HepG2 (cell line): Measurements from ENCODE around the gene CYP4V2. TPM values are rescaled to one million over a fixed set of nuclear protein-coding genes. Genes with fewer than 3 reads are reported as not detected.

ENCODE experiments used
- ATAC-seq: fragments of 200-7000 bp; cut with Tn5 transposase; 3 replicates; pipeline ENCODE4 v1.9.1; 2020; ENCODE audit warnings: mild to moderate bottlenecking, moderate library complexity
- BruUV-seq: library from RNA; stranded (reverse); fragments of 400-500 nt; replicated peaks from 2 replicates; lab custom pipeline; 2021; lab: Mats Ljungman, UMichigan
- CTCF ChIA-PET: fragments of 300-600 bp; formaldehyde crosslinking; extraction: SDS; loops from one replicate; lab custom pipeline; 2021; ENCODE audit warnings: low total read pairs, inconsistent platforms, low intra/inter-chr PET ratio; lab: Yijun Ruan, JAX
- POLR2A ChIA-PET: fragments of 350-600 bp; sonication (Branson Sonifier 250); formaldehyde crosslinking; loops from one replicate; lab custom pipeline; 2020; ENCODE audit warnings: antibody characterized with exemption, inconsistent platforms; lab: Yijun Ruan, JAX
- DNase-seq: peaks from one replicate; pipeline ENCODE4 v3.0.0-alpha.2; 2015; ENCODE audit warnings: low spot score
- FAIRE-seq: peaks from 3 replicates; lab custom pipeline; 2011; peaks lifted over from hg19 to GRCh38; lab: Jason Lieb, UNC
- H2AFZ ChIP-seq: one replicate; pipeline ENCODE4 v1.6.1; 2011; ENCODE audit warnings: low read length, inconsistent platforms
- H3K27ac ChIP-seq: fragments of 300-600 bp; 3 replicates; pipeline ENCODE4 v1.8.0; 2011; ENCODE audit warnings: mixed run types, mild to moderate bottlenecking, mixed read lengths, low read length, inconsistent platforms; ENCODE audit not compliant: insufficient read depth; ENCODE audit errors: extremely low read length
- H3K27me3 ChIP-seq, 2 experiments: fragments of 200-600 bp in 1 of 2; 2 replicates in 1 of 2; 3 replicates in 1 of 2; pipeline versions ENCODE4 v1.6.0 to v1.8.0; 2011; ENCODE audit warnings: low read length in 2 of 2, mild to moderate bottlenecking in 2 of 2, moderate library complexity in 2 of 2, inconsistent platforms in 1 of 2; ENCODE audit not compliant: insufficient read depth in 2 of 2, control insufficient read depth in 1 of 2
- H3K36me3 ChIP-seq, 2 experiments: fragments of 200-600 bp in 1 of 2; replicated peaks in 1 of 2; 2 replicates in 1 of 2; 3 replicates in 1 of 2; pipeline versions ENCODE4 v1.5.1 to v1.8.0; 2011; ENCODE audit warnings: low read length in 2 of 2, inconsistent platforms in 1 of 2; ENCODE audit not compliant: insufficient read depth in 2 of 2, control insufficient read depth in 1 of 2
- H3K4me1 ChIP-seq: 2 replicates; pipeline ENCODE4 v1.5.1; 2012; ENCODE audit warnings: low read length, inconsistent platforms; ENCODE audit not compliant: insufficient read depth
- H3K4me2 ChIP-seq: 2 replicates; pipeline ENCODE4 v1.6.0; 2011; ENCODE audit warnings: low read depth, low read length, inconsistent platforms
- H3K4me3 ChIP-seq, 3 experiments: fragments of 200-600 bp in 1 of 3; sonication (generic), shearing (Covaris generic) in 1 of 3; replicated peaks in 1 of 3; 2 replicates each; pipeline ENCODE4 v1.5.1; 2011 to 2016; ENCODE audit warnings: low read length in 3 of 3, inconsistent platforms in 2 of 3, low read depth in 2 of 3, mild to moderate bottlenecking in 2 of 3, control low read depth in 1 of 3, mixed read lengths in 1 of 3; ENCODE audit not compliant: insufficient read depth in 1 of 3
- H3K79me2 ChIP-seq: one replicate; pipeline ENCODE4 v1.6.1; 2011; ENCODE audit warnings: low read length, inconsistent platforms; ENCODE audit not compliant: insufficient read depth
- H3K9ac ChIP-seq: 2 replicates; pipeline ENCODE4 v1.6.0; 2011; ENCODE audit warnings: mild to moderate bottlenecking, low read depth, low read length, inconsistent platforms; ENCODE audit not compliant: insufficient read depth
- H3K9me3 ChIP-seq: 2 replicates; pipeline ENCODE4 v1.5.1; 2012; ENCODE audit warnings: mild to moderate bottlenecking, low read length
- H4K20me1 ChIP-seq: 2 replicates; pipeline ENCODE4 v1.6.0; 2011; ENCODE audit warnings: inconsistent platforms, mild to moderate bottlenecking, low read length, moderate library complexity; ENCODE audit not compliant: insufficient read depth
- CBX2 ChIP-seq, 2 experiments: fragments of 200-600 bp in 1 of 2; sonication (generic); formaldehyde crosslinking in 1 of 2; IDR thresholded peaks; 2 replicates each; pipeline versions ENCODE4 v1.7.0 to v1.8.1; 2018 to 2022; ENCODE audit warnings: low read depth in 2 of 2, low read length in 1 of 2, mild to moderate bottlenecking in 1 of 2, missing genetic modification reagents in 1 of 2
- EZH2 ChIP-seq: conservative IDR thresholded peaks from 2 replicates; pipeline ENCODE4 v1.6.1; 2012; ENCODE audit warnings: mild to moderate bottlenecking, low read depth, low read length, moderate library complexity
- FOXO1 ChIP-seq: sonication (generic); formaldehyde crosslinking; IDR thresholded peaks from 2 replicates; pipeline ENCODE4 v1.4.0; 2020; ENCODE audit warnings: missing genetic modification reagents
- GMEB1 ChIP-seq: sonication (generic); formaldehyde crosslinking; IDR thresholded peaks from 2 replicates; pipeline ENCODE4 v1.5.1; 2020; ENCODE audit warnings: missing genetic modification reagents, mild to moderate bottlenecking, borderline replicate concordance
- MTF2 ChIP-seq: sonication (generic); formaldehyde crosslinking; IDR thresholded peaks from 2 replicates; pipeline ENCODE4 v1.5.0; 2020; ENCODE audit warnings: missing genetic modification reagents, borderline replicate concordance
- UBTF ChIP-seq: sonication (generic); formaldehyde crosslinking; IDR thresholded peaks from 2 replicates; pipeline ENCODE4 v1.4.0; 2020; ENCODE audit warnings: mild to moderate bottlenecking, missing genetic modification reagents
- ZNF687 ChIP-seq: sonication (generic); formaldehyde crosslinking; IDR thresholded peaks from 2 replicates; pipeline ENCODE4 v1.5.1; 2020; ENCODE audit warnings: mild to moderate bottlenecking, missing genetic modification reagents, moderate library complexity
- ZNF746 ChIP-seq: sonication (generic); formaldehyde crosslinking; IDR thresholded peaks from 2 replicates; pipeline ENCODE4 v1.8.0; 2022; ENCODE audit warnings: mild to moderate bottlenecking, missing genetic modification reagents
- ZNF800 ChIP-seq: sonication (generic); formaldehyde crosslinking; IDR thresholded peaks from 2 replicates; pipeline ENCODE4 v1.4.0; 2020; ENCODE audit warnings: missing genetic modification reagents
- WGBS: methylation state at CpG from one replicate; pipeline ENCODE4 v1.1.6; 2017; ENCODE audit warnings: low lambda C conversion rate; 5-methylcytosine and 5-hydroxymethylcytosine counted together
- in situ Hi-C: cut with HindIII; loops from 2 replicates; pipeline ENCODE4 v1.10.0; 2017; ENCODE audit warnings: low pct_unique_long_range_greater_than_20kb; ENCODE audit not compliant: extremely low pct_ligation_motif_present
- intact Hi-C: fragments of 100-400 bp; cut with micrococcal nuclease; formaldehyde crosslinking; loops from one replicate; pipeline ENCODE4 v1.10.0; 2022; ENCODE audit not compliant: unreplicated experiment
- polyA plus RNA-seq, 8 experiments: library from polyadenylated mRNA; depleted of rRNA in 3 of 8; stranded (reverse) in 7 of 8; unstranded in 1 of 8; fragments of >200 nt; fragmentation: Illumina TruSeq in 4 of 8; extraction: Trizol in 4 of 8; gene quantifications; 2 replicates each; pipeline versions ENCODE4 v1.2.1 to v1.2.3, GENCODE V29; 2011 to 2016; ENCODE audit warnings: low read depth in 4 of 8, missing spikeins in 1 of 8, mixed read lengths in 1 of 8; ENCODE audit not compliant: insufficient read depth in 1 of 8
- total RNA-seq, 5 experiments: library from RNA; depleted of rRNA; stranded (reverse); fragments of >200 nt; fragmentation: Illumina TruSeq; extraction: Trizol; gene quantifications; 2 replicates each; pipeline ENCODE4 v1.2.3, GENCODE V29; 2016; ENCODE audit warnings: low read depth in 1 of 5

The CYP4V2 gene
- total and polyA plus RNA-seq, 2 of the 13 experiments (the other 11 are each of a cell fraction or from before 2014, with no cell fraction given), result 4.7 to 7.2 TPM

- DNase-seq, result no peak
- H3K27ac ChIP-seq, result no peak overlapping the region
- TF ChIP-seq CBX2 (IDR thresholded peaks at IDR 0.05; ENCODE audit: low read depth, low read length) (no peak; the same call in 1 of the 2 replicates), CBX2 (CRISPR knock-in tag; IDR thresholded peaks at IDR 0.05; ENCODE audit: low read depth) (0 out of 2 replicates have a peak, but pooled peaks have one; percentile 43), UBTF (CRISPR knock-in tag) (peak; percentile 89), GMEB1 (CRISPR knock-in tag) (0 out of 2 replicates have a peak, but pooled peaks have one; percentile 17), ZNF746 (CRISPR knock-in tag) (no peak), EZH2 (peak; percentile 58; the same call in 1 of the 2 replicates), MTF2 (CRISPR knock-in tag) (peak; percentile 58; the same call in 1 of the 2 replicates), FOXO1 (CRISPR knock-in tag) (no peak), ZNF687 (CRISPR knock-in tag) (peak; percentile 34), ZNF800 (CRISPR knock-in tag) (peak; percentile 96)
- BruUV-seq, result no TSS peak
- H3K4me1 ChIP-seq, result peaks cover 16% of the 10 kb centered on the region; the same call in 1 of the 2 replicates
- H3K9ac ChIP-seq, result no peak overlapping the region
- H3K9me3 ChIP-seq, result no peaks in the 10 kb centered on the region
- H3K4me3 ChIP-seq, result peak overlapping the region; percentile 6 to 64 (median 16); a peak in 4 of 6 replicates
- intact Hi-C loops (loop anchor here (5.0 kb wide), 1 partner anchor 47 kb away; the partner anchor contains the start of gene CYP4V2), in situ Hi-C loops (no loop called here)
- peaks cover 0 to 37% of the 10 kb centered on the region in 2 experiments; a peak in 3 of 5 replicates for H3K27me3 ChIP-seq
- no peak for FAIRE-seq
- H2AFZ ChIP-seq, result no peak overlapping the region
- CTCF ChIA-PET, result no interaction called here
- WGBS, result 0% methylated on average over 1 of the region's 54 CpGs
- POLR2A ChIA-PET, result no interaction called here
- no peaks in the 10 kb centered on the region for H4K20me1 ChIP-seq
- no peaks in the 10 kb centered on the region for H3K79me2 ChIP-seq
- peak; percentile 76 for ATAC-seq
- peak overlapping the region; percentile 74 for H3K4me2 ChIP-seq
- H3K36me3 ChIP-seq, result no peaks in the 10 kb centered on the region
Observed at GRCh38 chr4:186144946-186145569, 46.3 kb upstream of the CYP4V2 start.
